HepG2 (cell line): ENCODE data around the gene SF3B6. TPM values are rescaled to one million over a fixed set of nuclear protein-coding genes. Genes with fewer than 3 reads are reported as not detected.
A peak's percentile ranks its signal among the peaks of the same experiment; 100 is the strongest.

Experiments
- AFF4 ChIP-seq: sonication (generic); formaldehyde crosslinking; IDR thresholded peaks from 2 replicates; pipeline ENCODE4 v1.4.0; 2020; ENCODE audit warnings: missing genetic modification reagents
- ATF6 ChIP-seq: sonication (generic); formaldehyde crosslinking; conservative IDR thresholded peaks from 2 replicates; pipeline ENCODE4 v1.4.0; 2020; ENCODE audit warnings: missing genetic modification reagents
- HOXA3 ChIP-seq: sonication (generic); formaldehyde crosslinking; IDR thresholded peaks from 2 replicates; pipeline ENCODE4 v1.5.0; 2020; ENCODE audit warnings: missing genetic modification reagents
- MAFG ChIP-seq: sonication (generic); formaldehyde crosslinking; IDR thresholded peaks from 2 replicates; pipeline ENCODE4 v1.5.1; 2020; ENCODE audit warnings: mild to moderate bottlenecking, missing genetic modification reagents
- NR2C2 ChIP-seq: sonication (generic); formaldehyde crosslinking; IDR thresholded peaks from 2 replicates; pipeline ENCODE4 v1.4.0; 2020; ENCODE audit warnings: missing genetic modification reagents, mild to moderate bottlenecking, moderate library complexity, borderline replicate concordance
- PHF20 ChIP-seq: sonication (generic); formaldehyde crosslinking; IDR thresholded peaks from 2 replicates; pipeline ENCODE4 v1.5.0; 2020; ENCODE audit warnings: mild to moderate bottlenecking, missing genetic modification reagents
- TEAD2 ChIP-seq: sonication (generic); formaldehyde crosslinking; IDR thresholded peaks from 2 replicates; pipeline ENCODE4 v1.9.0; 2021; ENCODE audit warnings: missing genetic modification reagents
- ZNF275 ChIP-seq: sonication (generic); formaldehyde crosslinking; IDR thresholded peaks from 2 replicates; pipeline ENCODE4 v1.8.0; 2022; ENCODE audit warnings: missing genetic modification reagents, mild to moderate bottlenecking, inconsistent platforms, borderline replicate concordance
- ZNF484 ChIP-seq: sonication (generic); formaldehyde crosslinking; IDR thresholded peaks from 2 replicates; pipeline ENCODE4 v1.5.1; 2020; ENCODE audit warnings: mild to moderate bottlenecking, low read depth, missing genetic modification reagents, borderline replicate concordance
- ZNF550 ChIP-seq: sonication (generic); formaldehyde crosslinking; IDR thresholded peaks from 2 replicates; pipeline ENCODE4 v1.4.0; 2020; ENCODE audit warnings: mild to moderate bottlenecking, missing genetic modification reagents, borderline replicate concordance
- ZNF687 ChIP-seq: sonication (generic); formaldehyde crosslinking; IDR thresholded peaks from 2 replicates; pipeline ENCODE4 v1.5.1; 2020; ENCODE audit warnings: mild to moderate bottlenecking, missing genetic modification reagents, moderate library complexity
- ZNF737 ChIP-seq: sonication (generic); formaldehyde crosslinking; IDR thresholded peaks from 2 replicates; pipeline ENCODE4 v1.5.0; 2020; ENCODE audit warnings: missing genetic modification reagents, mild to moderate bottlenecking, borderline replicate concordance
- ZNF749 ChIP-seq: sonication (generic); formaldehyde crosslinking; IDR thresholded peaks from 2 replicates; pipeline ENCODE4 v1.8.0; 2022; ENCODE audit warnings: mild to moderate bottlenecking, missing genetic modification reagents, moderate library complexity, borderline replicate concordance
- ZNF766 ChIP-seq: sonication (generic); formaldehyde crosslinking; IDR thresholded peaks from 2 replicates; pipeline ENCODE4 v1.5.0; 2020; ENCODE audit warnings: missing genetic modification reagents, borderline replicate concordance
- polyA plus RNA-seq, 8 experiments: library from polyadenylated mRNA; depleted of rRNA in 3 of 8; stranded (reverse) in 7 of 8; unstranded in 1 of 8; fragments of >200 nt; fragmentation: Illumina TruSeq in 4 of 8; extraction: Trizol in 4 of 8; gene quantifications; 2 replicates each; pipeline versions ENCODE4 v1.2.1 to v1.2.3, GENCODE V29; 2011 to 2016; ENCODE audit warnings: low read depth in 4 of 8, missing spikeins in 1 of 8, mixed read lengths in 1 of 8; ENCODE audit not compliant: insufficient read depth in 1 of 8
- total RNA-seq, 5 experiments: library from RNA; depleted of rRNA; stranded (reverse); fragments of >200 nt; fragmentation: Illumina TruSeq; extraction: Trizol; gene quantifications; 2 replicates each; pipeline ENCODE4 v1.2.3, GENCODE V29; 2016; ENCODE audit warnings: low read depth in 1 of 5

The SF3B6 gene
- total and polyA plus RNA-seq, 2 of the 13 experiments (the other 11 are each of a cell fraction or from before 2014, with no cell fraction given), result 177 to 182 TPM

- TF ChIP-seq PHF20 (CRISPR knock-in tag), result 0 out of 2 replicates have a peak, but pooled peaks have one; percentile 42
- 0 out of 2 replicates have a peak, but pooled peaks have one; percentile 41 for TF ChIP-seq ZNF484
- TF ChIP-seq ZNF275 (CRISPR knock-in tag), result 0 out of 2 replicates have a peak, but pooled peaks have one; percentile 12
- TF ChIP-seq ZNF749 (CRISPR knock-in tag), result 0 out of 2 replicates have a peak, but pooled peaks have one; percentile 79
- no peak for TF ChIP-seq ZNF766 (CRISPR knock-in tag)
- no peak for TF ChIP-seq TEAD2 (CRISPR knock-in tag)
- TF ChIP-seq ZNF550 (CRISPR knock-in tag), result no peak
- TF ChIP-seq ZNF737 (CRISPR knock-in tag), result 0 out of 2 replicates have a peak, but pooled peaks have one; percentile 7
- no peak for TF ChIP-seq MAFG
- peak; percentile 67; the same call in 1 of the 2 replicates for TF ChIP-seq ZNF687 (CRISPR knock-in tag)
- TF ChIP-seq HOXA3 (CRISPR knock-in tag), result 0 out of 2 replicates have a peak, but pooled peaks have one; percentile 14
- 0 out of 2 replicates have a peak, but pooled peaks have one; percentile 9 for TF ChIP-seq NR2C2 (CRISPR knock-in tag)
- TF ChIP-seq AFF4 (CRISPR knock-in tag), result no peak
- 0 out of 2 replicates have a peak, but pooled peaks have one; percentile 19 for TF ChIP-seq ATF6 (CRISPR knock-in tag)
Measured at GRCh38 chr2:24050041-24050979, 25.8 kb downstream of the SF3B6 start (continued).
